Measurements from ENCODE around the gene AQP2. TPM values are rescaled to one million over a fixed set of nuclear protein-coding genes. Genes with fewer than 3 reads are reported as not detected.

Gene AQP2
- total RNA-seq, 2 donors from 2014 or later, result not detected

GRCh38 chr12:49967042-49967776 is 16.7 kb downstream of the AQP2 start:
- peak; percentile 99 for DNase-seq
- H3K27me3 ChIP-seq (ENCODE audit: control insufficient read depth, insufficient read depth, low read length, poor library complexity, severe bottlenecking), result peaks cover 85% of the 10 kb centered on the region
- no peak overlapping the region for H3K9ac ChIP-seq (ENCODE audit: extremely low read depth, low read length, poor library complexity, severe bottlenecking)
- Mint-ChIP-seq H3K36me3 (ENCODE audit: low read depth) (no peaks in the 10 kb centered on the region), H3K4me3 (peak overlapping the region; percentile 40), H3K27me3 (ENCODE audit: insufficient read depth) (peaks cover 47% of the 10 kb centered on the region), H3K4me1 (no peaks in the 10 kb centered on the region), H3K27ac (no peak overlapping the region), H3K9me3 (no peaks in the 10 kb centered on the region)
- no peaks in the 10 kb centered on the region for H3K36me3 ChIP-seq (ENCODE audit: control insufficient read depth, insufficient read depth, low read length)
- H3K27ac ChIP-seq (ENCODE audit: low read depth, low read length), result no peak overlapping the region
- peak; percentile 78 for TF ChIP-seq CTCF (conservative IDR thresholded peaks at IDR 0.05)
- H3K4me1 ChIP-seq (ENCODE audit: control insufficient read depth, insufficient read depth, low read length), result no peaks in the 10 kb centered on the region
- 5 to 6% methylated on average over 20 to 40 of the region's 40 CpGs for WGBS, 2 experiments (ENCODE audit: insufficient coverage in 1 of 2, insufficient read length in 1 of 2)
- no peaks in the 10 kb centered on the region for H3K9me3 ChIP-seq (ENCODE audit: control insufficient read depth, low read length)
- H3K4me3 ChIP-seq (ENCODE audit: low read length), result no peak overlapping the region

- Mint-ChIP-seq H3K9me3 (no peaks in the 10 kb centered on the region), H3K27ac (no peak overlapping the region), H3K36me3 (ENCODE audit: low read depth) (no peaks in the 10 kb centered on the region), H3K4me3 (peak overlapping the region; percentile 40), H3K27me3 (ENCODE audit: insufficient read depth) (peaks cover 46% of the 10 kb centered on the region), H3K4me1 (no peaks in the 10 kb centered on the region)
- H3K36me3 ChIP-seq (ENCODE audit: control insufficient read depth, insufficient read depth, low read length), result no peaks in the 10 kb centered on the region
- H3K9me3 ChIP-seq (ENCODE audit: control insufficient read depth, low read length), result no peaks in the 10 kb centered on the region
- no peak for TF ChIP-seq CTCF (conservative IDR thresholded peaks at IDR 0.05)
- WGBS, 2 experiments (ENCODE audit: insufficient coverage in 1 of 2, insufficient read length in 1 of 2), result 57 to 95% methylated on average over 4 to 15 of the region's 15 CpGs
- no peaks in the 10 kb centered on the region for H3K4me1 ChIP-seq (ENCODE audit: control insufficient read depth, insufficient read depth, low read length)
- no peak overlapping the region for H3K27ac ChIP-seq (ENCODE audit: low read depth, low read length)
- no peak for DNase-seq
- H3K4me3 ChIP-seq (ENCODE audit: low read length), result no peak overlapping the region
- H3K9ac ChIP-seq (ENCODE audit: extremely low read depth, low read length, poor library complexity, severe bottlenecking), result no peak overlapping the region
- peaks cover 79% of the 10 kb centered on the region for H3K27me3 ChIP-seq (ENCODE audit: control insufficient read depth, insufficient read depth, low read length, poor library complexity, severe bottlenecking)
Observed at GRCh38 chr12:49967777-49968250, 17.3 kb downstream of the AQP2 start.

- H3K27ac ChIP-seq (ENCODE audit: low read depth, low read length), result no peak overlapping the region
- H3K4me3 ChIP-seq (ENCODE audit: low read length), result no peak overlapping the region
Observed at GRCh38 chr12:49968471-49968870, 17.9 kb downstream of the AQP2 start.

More at GRCh38 chr12:49968471-49968870, 17.9 kb downstream of the AQP2 start:
- H3K27me3 Mint-ChIP-seq (ENCODE audit: insufficient read depth), result peaks cover 43% of the 10 kb centered on the region
- H3K9me3 Mint-ChIP-seq, result no peaks in the 10 kb centered on the region
- no peak overlapping the region for H3K4me3 Mint-ChIP-seq
- Histone ChIP-seq H3K27me3 (ENCODE audit: control insufficient read depth, insufficient read depth, low read length, poor library complexity, severe bottlenecking) (peaks cover 72% of the 10 kb centered on the region), H3K36me3 (ENCODE audit: control insufficient read depth, insufficient read depth, low read length) (no peaks in the 10 kb centered on the region), H3K9ac (ENCODE audit: extremely low read depth, low read length, poor library complexity, severe bottlenecking) (no peak overlapping the region), H3K4me1 (ENCODE audit: control insufficient read depth, insufficient read depth, low read length) (no peaks in the 10 kb centered on the region), H3K9me3 (ENCODE audit: control insufficient read depth, low read length) (no peaks in the 10 kb centered on the region)
- DNase-seq, result no peak
- H3K4me1 Mint-ChIP-seq, result no peaks in the 10 kb centered on the region
- WGBS, 2 experiments (ENCODE audit: insufficient coverage in 1 of 2, insufficient read length in 1 of 2), result 79 to 97% methylated on average over 5 to 6 of the region's 6 CpGs
- no peak for TF ChIP-seq CTCF (conservative IDR thresholded peaks at IDR 0.05)
- no peaks in the 10 kb centered on the region for H3K36me3 Mint-ChIP-seq (ENCODE audit: low read depth)
- H3K27ac Mint-ChIP-seq, result no peak overlapping the region
